GM23338 (cell line): ENCODE data around the gene GDPD2.

Experiments
- CREB1 ChIP-seq: fragments of 250-450 bp; sonication (Bioruptor Pico); IDR thresholded peaks from 2 replicates; pipeline ENCODE4 v1.5.0; 2020; ENCODE audit warnings: low read depth, mild to moderate bottlenecking, moderate library complexity
- CTCF ChIP-seq, 2 experiments: fragments of 200-600 bp in 1 of 2; sonication (generic) in 1 of 2; conservative IDR thresholded peaks; 2 replicates each; pipeline versions ENCODE4 v1.5.1 to v1.6.1; 2016 to 2017; ENCODE audit warnings: antibody characterized with exemption in 2 of 2, low read depth in 2 of 2, mild to moderate bottlenecking in 2 of 2, moderate library complexity in 1 of 2
- ETS1 ChIP-seq: IDR thresholded peaks from 2 replicates; pipeline ENCODE4 v1.6.1; 2016; ENCODE audit warnings: antibody characterized with exemption
- EZH2 ChIP-seq: fragments of 200-600 bp; sonication (generic); IDR thresholded peaks from one replicate; pipeline ENCODE4 v1.8.0; 2017; ENCODE audit warnings: antibody characterized with exemption, mild to moderate bottlenecking, low read depth; ENCODE audit not compliant: unreplicated experiment
- EZH2phosphoT487 ChIP-seq: fragments of 200-600 bp; sonication (generic); IDR thresholded peaks from one replicate; pipeline ENCODE4 v1.8.1; 2018; ENCODE audit warnings: antibody characterized with exemption; ENCODE audit not compliant: unreplicated experiment
- JUNB ChIP-seq: IDR thresholded peaks from one replicate; pipeline ENCODE4 v1.6.1; 2016; ENCODE audit warnings: antibody characterized with exemption; ENCODE audit not compliant: unreplicated experiment
- NANOG ChIP-seq: IDR thresholded peaks from 2 replicates; pipeline ENCODE4 v1.6.1; 2016; ENCODE audit warnings: antibody characterized with exemption, borderline replicate concordance
- POLR2AphosphoS5 ChIP-seq: IDR thresholded peaks from 2 replicates; pipeline ENCODE4 v1.6.1; 2016; ENCODE audit warnings: antibody characterized with exemption, low read depth
- REST ChIP-seq: IDR thresholded peaks from one replicate; pipeline ENCODE4 v1.6.1; 2018; ENCODE audit warnings: antibody characterized with exemption; ENCODE audit not compliant: unreplicated experiment
- STAT1 ChIP-seq: IDR thresholded peaks from one replicate; pipeline ENCODE4 v1.6.1; 2016; ENCODE audit warnings: antibody characterized with exemption; ENCODE audit not compliant: unreplicated experiment
- ZNF331 ChIP-seq: fragments of 250-450 bp; sonication (Bioruptor Pico); IDR thresholded peaks from 2 replicates; pipeline ENCODE4 v1.5.0; 2020; ENCODE audit warnings: low read depth, mild to moderate bottlenecking, moderate library complexity

GRCh38 chrX:70477734-70478075, 54.6 kb downstream of the GDPD2 start:
- TF ChIP-seq EZH2, result no peak
- no peak for TF ChIP-seq CTCF (conservative IDR thresholded peaks at IDR 0.05; ENCODE audit: low read depth in 2 of 2)
- TF ChIP-seq POLR2AphosphoS5, result no peak
- TF ChIP-seq CREB1 (CRISPR knock-in tag), result no peak
- TF ChIP-seq EZH2phosphoT487, result no peak
- no peak for TF ChIP-seq REST
- no peak for TF ChIP-seq NANOG
- TF ChIP-seq JUNB, result no peak
- TF ChIP-seq ZNF331 (CRISPR knock-in tag), result no peak
- TF ChIP-seq STAT1, result no peak
- no peak for TF ChIP-seq ETS1
